HCT116 (cell line): Measurements from ENCODE around the gene EIF4A3. TPM values are rescaled to one million over a fixed set of nuclear protein-coding genes. Genes with fewer than 3 reads are reported as not detected.

ENCODE experiments used
- ATAC-seq: fragments of 200-7000 bp; cut with Tn5 transposase; 2 replicates; pipeline ENCODE4 v1.9.1; 2020; ENCODE audit warnings: mild to moderate bottlenecking, moderate library complexity
- BruUV-seq: library from RNA; stranded (reverse); fragments of 400-500 nt; replicated peaks from 2 replicates; lab custom pipeline; 2021; lab: Mats Ljungman, UMichigan
- CTCF ChIA-PET: fragments of 300-600 bp; sonication (Branson Sonifier 250); formaldehyde crosslinking; loops from one replicate; lab custom pipeline; 2021; ENCODE audit warnings: antibody characterized with exemption; lab: Charles Lee
- POLR2A ChIA-PET: fragments of 300-600, 350-600 bp; sonication (Branson Sonifier 250); formaldehyde crosslinking; loops from one replicate; lab custom pipeline; 2021; ENCODE audit warnings: antibody characterized with exemption; lab: Charles Lee
- RAD21 ChIA-PET, 2 experiments: fragments of 300-600 bp; sonication (Branson Sonifier 250); formaldehyde crosslinking; loops; one replicate each; lab custom pipeline; 2023; ENCODE audit warnings: low total read pairs in 2 of 2; ENCODE audit not compliant: uncharacterized antibody in 2 of 2, unreplicated experiment in 2 of 2, low non-redundant PET in 1 of 2; lab: Charles Lee
- DNase-seq: peaks from one replicate; pipeline ENCODE4 v3.0.0-alpha.2; 2010; ENCODE audit warnings: low read depth, low spot score
- H2AFZ ChIP-seq: fragments of 200-600 bp; shearing (Covaris generic), sonication (generic); 2 replicates; pipeline ENCODE4 v1.6.1; 2017; ENCODE audit warnings: low read depth, mixed run types, mixed read lengths, antibody characterized with exemption, low read length; ENCODE audit not compliant: poor library complexity, severe bottlenecking
- H3K27ac ChIP-seq: 2 replicates; pipeline ENCODE4 v1.5.1; 2012; ENCODE audit warnings: low read depth, low read length
- H3K27me3 ChIP-seq: fragments of 200-600 bp; sonication (generic); 2 replicates; pipeline ENCODE4 v1.6.1; 2016; ENCODE audit warnings: mixed run types, low read length, mixed read lengths; ENCODE audit not compliant: insufficient read depth
- H3K36me3 ChIP-seq, 2 experiments: fragments of 200-500 bp in 1 of 2; fragments of 200-600 bp in 1 of 2; sonication (Bioruptor generic) in 1 of 2; sonication (generic) in 1 of 2; 2 replicates each; pipeline versions ENCODE4 v1.5.1 to v1.6.1; 2014 to 2016; ENCODE audit warnings: low read length in 2 of 2, inconsistent platforms in 1 of 2, mixed read lengths in 1 of 2, mixed run types in 1 of 2; ENCODE audit not compliant: insufficient read depth in 2 of 2, control insufficient read depth in 1 of 2
- H3K4me1 ChIP-seq, 2 experiments: fragments of 200-600 bp in 1 of 2; sonication (generic) in 1 of 2; 2 replicates each; pipeline versions ENCODE4 v1.5.1 to v1.6.1; 2012 to 2017; ENCODE audit warnings: low read length in 2 of 2, inconsistent platforms in 1 of 2, mild to moderate bottlenecking in 1 of 2, mixed read lengths in 1 of 2, mixed run types in 1 of 2, moderate library complexity in 1 of 2; ENCODE audit not compliant: insufficient read depth in 2 of 2, control insufficient read depth in 1 of 2
- H3K4me2 ChIP-seq: fragments of 200-600 bp; sonication (generic); 2 replicates; pipeline ENCODE4 v1.6.1; 2017; ENCODE audit warnings: mixed run types, low read length, mixed read lengths
- H3K4me3 ChIP-seq, 2 experiments: fragments of 200-600 bp in 1 of 2; sonication (generic) in 1 of 2; replicated peaks in 1 of 2; 2 replicates each; pipeline ENCODE4 v1.5.1; 2011 to 2016; ENCODE audit warnings: low read length in 2 of 2, control low read depth in 1 of 2, low read depth in 1 of 2, mild to moderate bottlenecking in 1 of 2, mixed read lengths in 1 of 2, mixed run types in 1 of 2
- H3K79me2 ChIP-seq: fragments of 200-600 bp; sonication (generic); 2 replicates; pipeline ENCODE4 v1.6.1; 2017; ENCODE audit warnings: mild to moderate bottlenecking, mixed run types, low read length, moderate library complexity, mixed read lengths; ENCODE audit not compliant: insufficient read depth
- H3K9ac ChIP-seq: fragments of 200-600 bp; sonication (generic); 2 replicates; pipeline ENCODE4 v1.6.1; 2016; ENCODE audit warnings: low read length, mixed read lengths
- H3K9me2 ChIP-seq: fragments of 200-600 bp; sonication (generic), shearing (Covaris generic); 2 replicates; pipeline ENCODE4 v1.6.1; 2017; ENCODE audit warnings: mixed run types, mild to moderate bottlenecking, moderate library complexity; ENCODE audit not compliant: insufficient read depth
- H3K9me3 ChIP-seq, 2 experiments: fragments of 200-500 bp in 1 of 2; fragments of 200-600 bp in 1 of 2; sonication (Bioruptor generic) in 1 of 2; sonication (generic) in 1 of 2; 2 replicates each; pipeline ENCODE4 v1.6.1; 2014 to 2017; ENCODE audit warnings: low read length in 2 of 2, mixed read lengths in 2 of 2, inconsistent platforms in 1 of 2, low read depth in 1 of 2, mild to moderate bottlenecking in 1 of 2, mixed run types in 1 of 2, moderate library complexity in 1 of 2; ENCODE audit not compliant: control insufficient read depth in 1 of 2, insufficient read depth in 1 of 2
- H4K20me1 ChIP-seq: fragments of 200-600 bp; sonication (generic), shearing (Covaris generic); 2 replicates; pipeline ENCODE4 v1.6.1; 2017; ENCODE audit warnings: mixed run types, mild to moderate bottlenecking, moderate library complexity; ENCODE audit not compliant: insufficient read depth
- CBX3 ChIP-seq: IDR thresholded peaks from 2 replicates; pipeline ENCODE4 v1.6.1; 2012; ENCODE audit warnings: low read depth
- CEBPB ChIP-seq: IDR thresholded peaks from 2 replicates; pipeline ENCODE4 v1.6.1; 2012; ENCODE audit warnings: low read depth
- EGR1 ChIP-seq: IDR thresholded peaks from 2 replicates; pipeline ENCODE4 v1.6.1; 2012; ENCODE audit warnings: low read depth
- EZH2 ChIP-seq: fragments of 200-600 bp; sonication (generic); IDR thresholded peaks from 2 replicates; pipeline ENCODE4 v1.6.1; 2017; ENCODE audit warnings: antibody characterized with exemption, mixed run types
- POLR2A ChIP-seq: IDR thresholded peaks from 2 replicates; pipeline ENCODE4 v1.7.0; 2011; ENCODE audit warnings: borderline replicate concordance; ENCODE audit not compliant: insufficient read depth, insufficient read length; ENCODE audit errors: extremely low read depth
- POLR2AphosphoS5 ChIP-seq: IDR thresholded peaks from 2 replicates; pipeline ENCODE4 v1.6.1; 2011; ENCODE audit warnings: mild to moderate bottlenecking, low read depth, low read length, moderate library complexity
- SIN3A ChIP-seq: IDR thresholded peaks from 2 replicates; pipeline ENCODE4 v1.6.1; 2012; ENCODE audit warnings: low read depth
- SP1 ChIP-seq: IDR thresholded peaks from 2 replicates; pipeline ENCODE4 v1.6.1; 2012; ENCODE audit warnings: low read depth
- YY1 ChIP-seq: IDR thresholded peaks from 2 replicates; pipeline ENCODE4 v1.6.1; 2011; ENCODE audit warnings: low read length, low read depth, moderate library complexity, mild to moderate bottlenecking; ENCODE audit not compliant: insufficient replicate concordance; ENCODE audit errors: extremely low read depth
- ZFX ChIP-seq: fragments of 450-650 bp; IDR thresholded peaks from 2 replicates; pipeline ENCODE4 v1.6.1; 2017
- intact Hi-C: fragments of 100-400 bp; cut with micrococcal nuclease; formaldehyde crosslinking; loops from 2 replicates; pipeline ENCODE4 v1.10.0; 2022
- total RNA-seq: library from RNA; stranded (reverse); gene quantifications from one replicate; pipeline ENCODE4 v1.2.1, GENCODE V29; 2021; ENCODE audit not compliant: unreplicated experiment
- TF ChIP-seq, protein P1 (sequence below), 3 experiments: fragments of 200-600 bp in 1 of 3; sonication (generic) in 1 of 3; IDR thresholded peaks in 2 of 3; conservative IDR thresholded peaks in 1 of 3; 2 replicates each; pipeline ENCODE4 v1.5.1; 2012 to 2017; ENCODE audit warnings: low read depth in 2 of 3, low read length in 2 of 3, antibody characterized with exemption in 1 of 3, borderline replicate concordance in 1 of 3, control low read depth in 1 of 3, mild to moderate bottlenecking in 1 of 3, mixed read lengths in 1 of 3, mixed run types in 1 of 3, moderate library complexity in 1 of 3; ENCODE audit not compliant: insufficient read depth in 1 of 3
- TF ChIP-seq, protein P2 (sequence below): IDR thresholded peaks from 2 replicates; pipeline ENCODE4 v1.6.1; 2012
- TF ChIP-seq, protein P3 (sequence below): IDR thresholded peaks from 2 replicates; pipeline ENCODE4 v1.6.1; 2012; ENCODE audit warnings: low read depth
- TF ChIP-seq, protein P4 (sequence below): IDR thresholded peaks from 2 replicates; pipeline ENCODE4 v1.6.1; 2011; ENCODE audit warnings: mild to moderate bottlenecking, low read length, moderate library complexity; ENCODE audit not compliant: insufficient replicate concordance; ENCODE audit errors: extremely low read depth

Gene EIF4A3
- total RNA-seq, 1 experiment from 2014 or later, result 248 TPM

DNA sequence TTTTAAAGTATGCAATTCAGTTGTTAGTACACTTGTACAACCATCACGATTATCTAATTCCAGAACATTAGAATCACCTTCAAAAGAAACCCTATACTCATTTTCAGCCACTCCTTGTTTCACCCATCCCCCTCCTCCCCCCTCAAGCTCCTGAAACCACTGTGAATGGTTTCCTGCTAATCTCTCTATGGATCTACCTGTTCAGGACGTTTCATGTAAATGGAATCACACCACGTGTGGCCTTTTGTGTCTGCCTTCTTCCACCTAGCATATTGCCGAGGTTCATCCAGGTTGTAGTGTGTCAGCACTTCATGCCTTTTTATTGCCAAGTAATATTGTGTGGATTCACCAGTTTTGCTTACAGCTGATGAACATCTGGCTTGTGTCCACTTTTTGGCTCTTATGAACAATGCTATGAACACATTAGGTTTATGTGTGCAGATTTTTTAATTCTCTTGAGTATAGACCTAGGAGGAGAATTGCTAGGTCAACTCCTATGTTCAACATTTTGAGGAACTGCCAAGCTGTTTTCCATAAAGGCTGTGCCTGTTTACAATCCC lies 17.8 kb downstream of the EIF4A3 start (continued):
- TF ChIP-seq, protein P1, sequence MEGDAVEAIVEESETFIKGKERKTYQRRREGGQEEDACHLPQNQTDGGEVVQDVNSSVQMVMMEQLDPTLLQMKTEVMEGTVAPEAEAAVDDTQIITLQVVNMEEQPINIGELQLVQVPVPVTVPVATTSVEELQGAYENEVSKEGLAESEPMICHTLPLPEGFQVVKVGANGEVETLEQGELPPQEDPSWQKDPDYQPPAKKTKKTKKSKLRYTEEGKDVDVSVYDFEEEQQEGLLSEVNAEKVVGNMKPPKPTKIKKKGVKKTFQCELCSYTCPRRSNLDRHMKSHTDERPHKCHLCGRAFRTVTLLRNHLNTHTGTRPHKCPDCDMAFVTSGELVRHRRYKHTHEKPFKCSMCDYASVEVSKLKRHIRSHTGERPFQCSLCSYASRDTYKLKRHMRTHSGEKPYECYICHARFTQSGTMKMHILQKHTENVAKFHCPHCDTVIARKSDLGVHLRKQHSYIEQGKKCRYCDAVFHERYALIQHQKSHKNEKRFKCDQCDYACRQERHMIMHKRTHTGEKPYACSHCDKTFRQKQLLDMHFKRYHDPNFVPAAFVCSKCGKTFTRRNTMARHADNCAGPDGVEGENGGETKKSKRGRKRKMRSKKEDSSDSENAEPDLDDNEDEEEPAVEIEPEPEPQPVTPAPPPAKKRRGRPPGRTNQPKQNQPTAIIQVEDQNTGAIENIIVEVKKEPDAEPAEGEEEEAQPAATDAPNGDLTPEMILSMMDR (IDR thresholded peaks at IDR 0.05 in 2 of 3, conservative IDR thresholded peaks at IDR 0.05 in 1 of 3; ENCODE audit: borderline replicate concordance in 1 of 3, insufficient read depth in 1 of 3, low read depth in 2 of 3, low read length in 2 of 3), result no peak
- TF ChIP-seq ZFX (no peak), CEBPB (no peak), SP1 (no peak), POLR2A (no peak)

DNA sequence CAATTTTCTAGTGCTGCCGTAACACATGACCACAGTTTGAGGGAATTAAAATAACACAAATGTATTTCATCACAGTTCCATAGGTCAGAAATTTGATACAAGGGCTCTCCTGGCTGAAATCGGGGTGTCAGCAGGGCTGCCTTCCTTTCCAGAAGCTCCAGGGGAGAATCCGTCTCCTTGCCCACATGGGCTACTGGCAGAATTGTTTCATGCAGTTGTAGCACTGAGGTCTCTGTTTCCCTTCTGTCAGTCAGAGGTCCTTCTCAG lies 20.5 kb downstream of the EIF4A3 start:
- BruUV-seq, result no TSS peak
- no peak overlapping the region for H2AFZ ChIP-seq
- ChIA-PET CTCF (no interaction called here), POLR2A (no interaction called here), RAD21 (no interaction called here)
- H4K20me1 ChIP-seq, result no peaks in the 10 kb centered on the region
- peaks cover 0 to 13% of the 10 kb centered on the region in 2 experiments; a peak in 1 of 4 replicates for H3K4me1 ChIP-seq
- no peak overlapping the region for H3K4me2 ChIP-seq
- H3K36me3 ChIP-seq, result no peaks in the 10 kb centered on the region
- H3K9me2 ChIP-seq, result no peaks in the 10 kb centered on the region
- no peaks in the 10 kb centered on the region for H3K9me3 ChIP-seq
- H3K4me3 ChIP-seq, result no peak overlapping the region
- no peaks in the 10 kb centered on the region for H3K79me2 ChIP-seq
- intact Hi-C loops, result no loop called here
- no peak overlapping the region for H3K27ac ChIP-seq
- no peak for DNase-seq
- H3K9ac ChIP-seq, result no peak overlapping the region
- 0 out of 2 replicates have a peak, but pooled peaks cover 6% of the 10 kb centered on the region for H3K27me3 ChIP-seq
- no peak for ATAC-seq
- TF ChIP-seq, protein P2, sequence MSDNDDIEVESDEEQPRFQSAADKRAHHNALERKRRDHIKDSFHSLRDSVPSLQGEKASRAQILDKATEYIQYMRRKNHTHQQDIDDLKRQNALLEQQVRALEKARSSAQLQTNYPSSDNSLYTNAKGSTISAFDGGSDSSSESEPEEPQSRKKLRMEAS, result no peak
- TF ChIP-seq, protein P3, sequence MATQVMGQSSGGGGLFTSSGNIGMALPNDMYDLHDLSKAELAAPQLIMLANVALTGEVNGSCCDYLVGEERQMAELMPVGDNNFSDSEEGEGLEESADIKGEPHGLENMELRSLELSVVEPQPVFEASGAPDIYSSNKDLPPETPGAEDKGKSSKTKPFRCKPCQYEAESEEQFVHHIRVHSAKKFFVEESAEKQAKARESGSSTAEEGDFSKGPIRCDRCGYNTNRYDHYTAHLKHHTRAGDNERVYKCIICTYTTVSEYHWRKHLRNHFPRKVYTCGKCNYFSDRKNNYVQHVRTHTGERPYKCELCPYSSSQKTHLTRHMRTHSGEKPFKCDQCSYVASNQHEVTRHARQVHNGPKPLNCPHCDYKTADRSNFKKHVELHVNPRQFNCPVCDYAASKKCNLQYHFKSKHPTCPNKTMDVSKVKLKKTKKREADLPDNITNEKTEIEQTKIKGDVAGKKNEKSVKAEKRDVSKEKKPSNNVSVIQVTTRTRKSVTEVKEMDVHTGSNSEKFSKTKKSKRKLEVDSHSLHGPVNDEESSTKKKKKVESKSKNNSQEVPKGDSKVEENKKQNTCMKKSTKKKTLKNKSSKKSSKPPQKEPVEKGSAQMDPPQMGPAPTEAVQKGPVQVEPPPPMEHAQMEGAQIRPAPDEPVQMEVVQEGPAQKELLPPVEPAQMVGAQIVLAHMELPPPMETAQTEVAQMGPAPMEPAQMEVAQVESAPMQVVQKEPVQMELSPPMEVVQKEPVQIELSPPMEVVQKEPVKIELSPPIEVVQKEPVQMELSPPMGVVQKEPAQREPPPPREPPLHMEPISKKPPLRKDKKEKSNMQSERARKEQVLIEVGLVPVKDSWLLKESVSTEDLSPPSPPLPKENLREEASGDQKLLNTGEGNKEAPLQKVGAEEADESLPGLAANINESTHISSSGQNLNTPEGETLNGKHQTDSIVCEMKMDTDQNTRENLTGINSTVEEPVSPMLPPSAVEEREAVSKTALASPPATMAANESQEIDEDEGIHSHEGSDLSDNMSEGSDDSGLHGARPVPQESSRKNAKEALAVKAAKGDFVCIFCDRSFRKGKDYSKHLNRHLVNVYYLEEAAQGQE, result no peak
- TF ChIP-seq YY1, result no peak
- TF ChIP-seq ZFX, result no peak
- TF ChIP-seq, protein P1 (IDR thresholded peaks at IDR 0.05 in 2 of 3, conservative IDR thresholded peaks at IDR 0.05 in 1 of 3; ENCODE audit: borderline replicate concordance in 1 of 3, insufficient read depth in 1 of 3, low read depth in 2 of 3, low read length in 2 of 3), result no peak
- no peak for TF ChIP-seq POLR2AphosphoS5
- no peak for TF ChIP-seq SP1
- TF ChIP-seq CEBPB, result no peak
- no peak for TF ChIP-seq CBX3
- no peak for TF ChIP-seq POLR2A
- no peak for TF ChIP-seq SIN3A
- no peak for TF ChIP-seq EGR1
- TF ChIP-seq EZH2, result no peak
- TF ChIP-seq, protein P4, sequence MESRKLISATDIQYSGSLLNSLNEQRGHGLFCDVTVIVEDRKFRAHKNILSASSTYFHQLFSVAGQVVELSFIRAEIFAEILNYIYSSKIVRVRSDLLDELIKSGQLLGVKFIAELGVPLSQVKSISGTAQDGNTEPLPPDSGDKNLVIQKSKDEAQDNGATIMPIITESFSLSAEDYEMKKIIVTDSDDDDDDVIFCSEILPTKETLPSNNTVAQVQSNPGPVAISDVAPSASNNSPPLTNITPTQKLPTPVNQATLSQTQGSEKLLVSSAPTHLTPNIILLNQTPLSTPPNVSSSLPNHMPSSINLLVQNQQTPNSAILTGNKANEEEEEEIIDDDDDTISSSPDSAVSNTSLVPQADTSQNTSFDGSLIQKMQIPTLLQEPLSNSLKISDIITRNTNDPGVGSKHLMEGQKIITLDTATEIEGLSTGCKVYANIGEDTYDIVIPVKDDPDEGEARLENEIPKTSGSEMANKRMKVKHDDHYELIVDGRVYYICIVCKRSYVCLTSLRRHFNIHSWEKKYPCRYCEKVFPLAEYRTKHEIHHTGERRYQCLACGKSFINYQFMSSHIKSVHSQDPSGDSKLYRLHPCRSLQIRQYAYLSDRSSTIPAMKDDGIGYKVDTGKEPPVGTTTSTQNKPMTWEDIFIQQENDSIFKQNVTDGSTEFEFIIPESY, result no peak
